NCI-H510A treated with DMSO at 0.1 percent for 48 hours (cell line): ENCODE measurements around the gene KLK15.

Experiments
- DNase-seq: peaks from one replicate; lab custom pipeline; 2025; lab: John Stamatoyannopoulos, UW

KLK15 gene, protein sequence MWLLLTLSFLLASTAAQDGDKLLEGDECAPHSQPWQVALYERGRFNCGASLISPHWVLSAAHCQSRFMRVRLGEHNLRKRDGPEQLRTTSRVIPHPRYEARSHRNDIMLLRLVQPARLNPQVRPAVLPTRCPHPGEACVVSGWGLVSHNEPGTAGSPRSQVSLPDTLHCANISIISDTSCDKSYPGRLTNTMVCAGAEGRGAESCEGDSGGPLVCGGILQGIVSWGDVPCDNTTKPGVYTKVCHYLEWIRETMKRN

GRCh38 chr19:50833117-50833801 lies at the start of gene KLK15:
TSS of gene KLK15 (minus strand) at chr19:50833574. CDS start at chr19:50831492, 2,082 bp downstream.
- no peak for DNase-seq

DNA sequence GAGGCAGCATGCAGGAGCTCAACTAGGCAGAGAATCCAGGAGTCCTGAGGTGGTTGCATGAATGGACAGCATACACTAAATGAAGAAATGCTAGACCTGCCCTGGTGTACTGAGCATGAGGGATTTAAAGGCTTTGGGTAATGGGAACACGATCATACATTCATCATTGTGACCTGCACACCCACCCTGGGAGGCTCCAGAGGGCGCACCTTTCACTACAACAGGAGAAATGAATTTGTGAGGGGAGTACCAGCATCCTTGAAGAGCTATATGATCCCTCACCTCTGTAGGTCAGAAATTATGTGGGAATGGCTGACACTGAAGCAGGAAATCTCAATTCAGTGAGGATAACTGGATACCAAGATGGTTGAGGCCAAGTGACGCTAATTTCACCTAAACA lies 48.8 kb upstream of the KLK15 start:
- DNase-seq, result no peak

DNA sequence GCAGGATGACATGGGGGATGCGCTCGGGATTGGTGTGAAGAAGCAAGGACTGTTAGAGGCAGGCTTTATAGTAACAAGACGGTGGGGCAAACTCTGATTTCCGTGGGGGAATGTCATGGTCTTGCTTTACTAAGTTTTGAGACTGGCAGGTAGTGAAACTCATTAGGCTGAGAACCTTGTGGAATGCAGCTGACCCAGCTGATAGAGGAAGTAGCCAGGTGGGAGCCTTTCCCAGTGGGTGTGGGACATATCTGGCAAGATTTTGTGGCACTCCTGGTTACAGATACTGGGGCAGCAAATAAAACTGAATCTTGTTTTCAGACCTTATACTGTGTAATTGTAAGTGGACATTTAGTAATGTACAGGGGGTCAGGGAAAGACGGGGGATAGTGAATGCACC lies 46.9 kb upstream of the KLK15 start:
- no peak for DNase-seq

DNA sequence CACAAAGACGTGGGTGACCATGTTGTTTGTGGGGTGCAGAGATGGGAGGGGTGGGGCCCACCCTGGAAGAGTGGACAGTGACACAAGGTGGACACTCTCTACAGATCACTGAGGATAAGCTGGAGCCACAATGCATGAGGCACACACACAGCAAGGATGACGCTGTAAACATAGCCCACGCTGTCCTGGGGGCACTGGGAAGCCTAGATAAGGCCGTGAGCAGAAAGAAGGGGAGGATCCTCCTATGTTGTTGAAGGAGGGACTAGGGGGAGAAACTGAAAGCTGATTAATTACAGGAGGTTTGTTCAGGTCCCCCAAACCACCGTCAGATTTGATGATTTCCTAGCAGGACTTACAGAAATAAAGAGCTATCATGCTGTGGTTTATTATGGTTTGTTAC lies 45.5 kb upstream of the KLK15 start:
- DNase-seq, result no peak

GRCh38 chr19:50877338-50877737 lies 44.0 kb upstream of the KLK15 start:
- DNase-seq, result no peak

DNA sequence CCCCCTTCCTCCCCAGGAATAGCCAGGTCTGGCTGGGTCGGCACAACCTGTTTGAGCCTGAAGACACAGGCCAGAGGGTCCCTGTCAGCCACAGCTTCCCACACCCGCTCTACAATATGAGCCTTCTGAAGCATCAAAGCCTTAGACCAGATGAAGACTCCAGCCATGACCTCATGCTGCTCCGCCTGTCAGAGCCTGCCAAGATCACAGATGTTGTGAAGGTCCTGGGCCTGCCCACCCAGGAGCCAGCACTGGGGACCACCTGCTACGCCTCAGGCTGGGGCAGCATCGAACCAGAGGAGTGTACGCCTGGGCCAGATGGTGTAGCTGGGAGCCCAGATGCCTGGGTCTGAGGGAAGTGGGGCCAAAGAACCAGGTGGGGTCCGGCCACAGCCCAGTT lies 43.1 kb upstream of the KLK15 start:
- no peak for DNase-seq

DNA sequence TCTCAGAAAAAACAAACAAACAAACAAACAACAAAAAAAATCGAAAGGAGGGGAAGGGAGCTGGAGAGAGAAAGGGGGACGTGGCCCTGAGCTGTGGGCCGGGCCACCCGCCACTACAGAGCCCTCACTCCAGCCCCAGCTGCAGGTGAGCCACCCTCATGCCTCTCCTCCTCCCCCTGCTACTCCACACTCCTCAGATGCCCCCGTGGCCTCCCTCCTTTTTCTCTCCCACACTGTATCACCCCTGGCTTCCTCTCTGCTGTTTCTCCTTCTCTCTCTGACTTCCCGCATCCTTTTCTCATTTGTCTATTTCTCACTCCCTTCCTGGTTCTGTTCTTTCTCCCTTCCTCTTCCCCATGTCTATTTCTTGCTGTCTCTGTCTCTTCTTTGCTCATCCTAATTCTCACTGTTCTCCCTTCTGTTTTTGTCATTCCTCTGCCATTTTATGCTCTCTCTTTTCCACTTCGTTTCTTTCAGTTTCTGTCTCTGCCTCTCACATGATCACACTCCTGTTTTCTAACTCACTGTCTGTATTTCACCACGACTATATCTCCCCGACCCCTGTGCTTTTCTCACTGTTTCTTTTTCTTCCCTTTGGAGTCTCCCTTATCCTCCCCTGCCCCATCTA lies 42.5 kb upstream of the KLK15 start:
- DNase-seq, result no peak

DNA sequence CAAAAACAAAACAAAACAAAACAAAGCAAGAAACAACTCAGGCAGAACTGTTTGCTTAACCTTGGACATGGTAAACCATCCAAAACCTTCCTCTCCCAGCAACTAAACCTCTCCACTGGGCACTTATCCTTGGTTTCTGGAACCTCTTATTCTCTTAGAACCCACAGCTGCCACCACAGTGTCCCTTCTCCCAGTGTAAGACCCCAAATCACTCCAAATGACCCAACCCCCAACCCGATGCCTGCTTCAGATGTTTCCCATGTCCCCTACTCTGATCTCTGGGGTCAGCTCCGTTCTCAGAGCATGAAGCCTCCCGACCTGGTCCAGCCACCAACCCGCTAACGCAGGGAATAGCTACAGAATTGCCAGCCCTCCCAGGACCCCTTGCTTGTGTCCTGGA lies 40.8 kb upstream of the KLK15 start:
- DNase-seq, result no peak

DNA sequence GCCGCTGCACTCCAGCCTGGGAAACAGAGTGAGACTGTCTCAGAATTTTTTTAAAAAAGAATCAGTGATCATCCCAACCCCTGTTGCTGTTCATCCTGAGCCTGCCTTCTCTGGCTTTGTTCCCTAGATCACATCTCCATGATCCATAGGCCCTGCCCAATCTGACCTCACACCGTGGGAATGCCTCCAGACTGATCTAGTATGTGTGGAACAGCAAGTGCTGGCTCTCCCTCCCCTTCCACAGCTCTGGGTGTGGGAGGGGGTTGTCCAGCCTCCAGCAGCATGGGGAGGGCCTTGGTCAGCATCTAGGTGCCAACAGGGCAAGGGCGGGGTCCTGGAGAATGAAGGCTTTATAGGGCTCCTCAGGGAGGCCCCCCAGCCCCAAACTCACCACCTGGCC lies 39.7 kb upstream of the KLK15 start, which contains the start of gene KLK2:
KLK2 (plus strand) TSS at position 384 of the 400 bp plus-strand sequence. CDS start 35 bp downstream, outside the sequence.
- DNase-seq, result no peak

DNA sequence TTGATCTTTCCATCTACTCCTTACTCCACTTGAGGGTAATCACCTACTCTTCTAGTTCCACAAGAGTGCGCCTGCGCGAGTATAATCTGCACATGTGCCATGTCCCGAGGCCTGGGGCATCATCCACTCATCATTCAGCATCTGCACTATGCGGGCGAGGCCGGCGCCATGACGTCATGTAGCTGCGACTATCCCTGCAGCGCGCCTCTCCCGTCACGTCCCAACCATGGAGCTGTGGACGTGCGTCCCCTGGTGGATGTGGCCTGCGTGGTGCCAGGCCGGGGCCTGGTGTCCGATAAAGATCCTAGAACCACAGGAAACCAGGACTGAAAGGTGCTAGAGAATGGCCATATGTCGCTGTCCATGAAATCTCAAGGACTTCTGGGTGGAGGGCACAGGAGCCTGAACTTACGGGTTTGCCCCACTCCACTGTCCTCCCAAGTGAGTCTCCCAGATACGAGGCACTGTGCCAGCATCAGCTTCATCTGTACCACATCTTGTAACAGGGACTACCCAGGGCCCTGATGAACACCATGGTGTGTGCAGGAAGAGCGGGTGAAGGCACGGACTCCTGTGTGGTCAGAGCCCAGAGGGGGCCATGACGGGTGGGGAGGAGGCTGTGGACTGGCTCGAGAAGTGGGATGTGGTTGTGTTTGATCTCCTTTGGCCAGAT lies 37.2 kb upstream of the KLK15 start:
- DNase-seq, result no peak

DNA sequence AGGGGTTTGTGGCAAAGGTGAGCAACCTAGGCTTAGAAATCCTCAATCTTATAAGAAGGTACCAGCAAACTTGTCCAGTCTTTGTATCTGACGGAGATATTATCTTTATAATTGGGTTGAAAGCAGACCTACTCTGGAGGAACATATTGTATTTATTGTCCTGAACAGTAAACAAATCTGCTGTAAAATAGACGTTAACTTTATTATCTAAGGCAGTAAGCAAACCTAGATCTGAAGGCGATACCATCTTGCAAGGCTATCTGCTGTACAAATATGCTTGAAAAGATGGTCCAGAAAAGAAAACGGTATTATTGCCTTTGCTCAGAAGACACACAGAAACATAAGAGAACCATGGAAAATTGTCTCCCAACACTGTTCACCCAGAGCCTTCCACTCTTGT lies 36.1 kb upstream of the KLK15 start:
- no peak for DNase-seq

DNA sequence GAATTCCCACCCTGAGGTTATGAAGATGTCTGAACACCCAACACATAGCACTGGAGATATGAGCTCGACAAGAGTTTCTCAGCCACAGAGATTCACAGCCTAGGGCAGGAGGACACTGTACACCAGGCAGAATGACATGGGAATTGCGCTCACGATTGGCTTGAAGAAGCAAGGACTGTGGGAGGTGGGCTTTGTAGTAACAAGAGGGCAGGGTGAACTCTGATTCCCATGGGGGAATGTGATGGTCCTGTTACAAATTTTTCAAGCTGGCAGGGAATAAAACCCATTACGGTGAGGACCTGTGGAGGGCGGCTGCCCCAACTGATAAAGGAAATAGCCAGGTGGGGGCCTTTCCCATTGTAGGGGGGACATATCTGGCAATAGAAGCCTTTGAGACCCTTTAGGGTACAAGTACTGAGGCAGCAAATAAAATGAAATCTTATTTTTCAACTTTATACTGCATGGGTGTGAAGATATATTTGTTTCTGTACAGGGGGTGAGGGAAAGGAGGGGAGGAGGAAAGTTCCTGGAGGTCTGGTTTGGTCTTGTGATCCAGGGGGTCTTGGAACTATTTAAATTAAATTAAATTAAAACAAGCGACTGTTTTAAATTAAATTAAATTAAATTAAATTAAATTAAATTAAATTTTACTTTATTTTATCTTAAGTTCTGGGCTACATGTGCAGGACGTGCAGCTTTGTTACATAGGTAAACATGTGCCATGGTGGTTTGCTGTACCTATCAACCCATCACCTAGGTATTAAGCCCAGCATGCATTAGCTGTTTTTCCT lies 28.3 kb upstream of the KLK15 start:
- DNase-seq, result no peak

GRCh38 chr19:50861010-50861409 lies 27.6 kb upstream of the KLK15 start:
- no peak for DNase-seq

GRCh38 chr19:50859849-50860248 lies 26.5 kb upstream of the KLK15 start:
- DNase-seq, result no peak

- peak; percentile 24 for DNase-seq
Observed at GRCh38 chr19:50858886-50859285, 25.5 kb upstream of the KLK15 start.

DNA sequence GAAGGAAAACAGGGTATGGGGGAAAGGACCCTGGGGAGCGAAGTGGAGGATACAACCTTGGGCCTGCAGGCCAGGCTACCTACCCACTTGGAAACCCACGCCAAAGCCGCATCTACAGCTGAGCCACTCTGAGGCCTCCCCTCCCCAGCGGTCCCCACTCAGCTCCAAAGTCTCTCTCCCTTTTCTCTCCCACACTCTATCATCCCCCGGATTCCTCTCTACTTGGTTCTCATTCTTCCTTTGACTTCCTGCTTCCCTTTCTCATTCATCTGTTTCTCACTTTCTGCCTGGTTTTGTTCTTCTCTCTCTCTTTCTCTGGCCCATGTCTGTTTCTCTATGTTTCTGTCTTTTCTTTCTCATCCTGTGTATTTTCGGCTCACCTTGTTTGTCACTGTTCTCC lies 24.0 kb upstream of the KLK15 start:
- no peak for DNase-seq

GRCh38 chr19:50854636-50855410 lies 21.4 kb upstream of the KLK15 start, which contains the start of gene KLK3:
TSS of gene KLK3 (plus strand) at chr19:50854915. CDS start at chr19:50854956, 41 bp downstream.
- no peak for DNase-seq

DNA sequence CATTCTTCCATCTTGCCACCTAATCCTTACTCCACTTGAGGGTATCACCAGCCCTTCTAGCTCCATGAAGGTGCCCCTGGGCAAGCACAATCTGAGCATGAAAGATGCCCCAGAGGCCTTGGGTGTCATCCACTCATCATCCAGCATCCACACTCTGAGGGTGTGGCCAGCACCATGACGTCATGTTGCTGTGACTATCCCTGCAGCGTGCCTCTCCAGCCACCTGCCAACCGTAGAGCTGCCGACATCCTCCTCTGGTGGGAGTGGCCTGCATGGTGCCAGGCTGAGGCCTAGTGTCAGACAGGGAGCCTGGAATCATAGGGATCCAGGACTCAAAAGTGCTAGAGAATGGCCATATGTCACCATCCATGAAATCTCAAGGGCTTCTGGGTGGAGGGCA lies 18.2 kb upstream of the KLK15 start:
- DNase-seq, result no peak

GRCh38 chr19:50850738-50851137 lies 17.4 kb upstream of the KLK15 start:
- DNase-seq, result no peak

DNA sequence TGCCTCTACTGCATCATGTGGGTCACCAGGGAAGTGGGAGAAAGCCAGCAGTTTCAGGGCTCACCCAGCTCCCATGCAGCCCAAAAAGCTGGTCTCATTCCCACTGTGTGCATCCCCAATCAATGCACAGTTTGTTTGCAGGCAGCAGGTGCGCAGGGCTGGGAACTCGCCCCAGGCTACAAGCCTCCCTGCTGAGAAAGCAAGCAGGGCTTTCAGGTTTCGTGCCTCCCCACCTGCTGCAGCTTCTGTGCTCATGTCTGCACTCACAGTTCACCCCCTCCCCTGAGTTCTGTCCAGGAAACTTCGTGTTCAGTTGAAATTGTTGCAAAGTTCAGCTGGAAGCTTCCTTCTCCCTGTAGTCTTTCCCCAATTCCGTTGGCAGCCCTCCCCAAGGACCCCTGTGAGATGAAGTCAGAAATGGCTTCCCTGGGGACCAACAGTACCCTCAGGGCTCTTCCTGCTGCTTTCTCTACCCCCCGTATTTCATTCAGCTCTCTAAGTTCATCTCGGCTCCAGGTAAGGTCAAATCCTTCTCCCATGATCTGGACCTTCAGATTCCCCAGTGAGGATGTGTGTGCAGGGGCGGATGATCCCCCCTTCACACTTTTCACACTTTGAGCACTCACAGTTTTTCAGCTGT lies 11.0 kb upstream of the KLK15 start:
- DNase-seq, result no peak
